HG02610 (cell line): ENCODE results near the gene RABGGTA.
A peak's percentile ranks its signal among the peaks of the same experiment; 100 is the strongest.
"Not testable (repeated sequence)": the region's sequence is repeated elsewhere in the genome, so short reads cannot be mapped to it uniquely, and the experiment has no call there.

Source experiments
- ATAC-seq: cut with Tn5 transposase; IDR thresholded peaks from one replicate; pipeline ENCODE4 v1.9.1; 2021; ENCODE audit warnings: mild to moderate bottlenecking, moderate library complexity; ENCODE audit not compliant: unreplicated experiment

Gene RABGGTA

DNA sequence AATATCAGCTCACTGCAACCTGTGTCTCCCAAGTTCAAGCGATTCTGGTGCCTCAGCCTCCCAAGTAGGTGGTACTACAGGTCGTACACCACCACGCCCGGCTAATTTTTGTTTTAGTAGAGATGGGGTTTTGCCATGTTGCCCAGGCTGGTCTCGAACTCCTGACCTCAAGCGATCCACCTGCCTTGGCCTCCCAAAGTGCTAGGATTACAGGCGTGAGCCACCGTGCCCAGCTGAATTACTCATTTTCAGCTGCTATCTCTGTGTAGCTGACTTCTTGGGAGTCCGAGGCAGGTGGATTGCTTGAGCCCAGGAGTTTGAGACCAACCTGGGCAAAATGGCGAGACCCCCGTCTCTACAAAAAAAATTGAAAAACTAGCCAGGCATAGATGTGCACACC, 26.0 kb downstream of the RABGGTA start:
- ATAC-seq, result not testable (repeated sequence)

GRCh38 chr14:24243336-24243836, 28.0 kb downstream of the RABGGTA start:
- no peak for ATAC-seq

DNA sequence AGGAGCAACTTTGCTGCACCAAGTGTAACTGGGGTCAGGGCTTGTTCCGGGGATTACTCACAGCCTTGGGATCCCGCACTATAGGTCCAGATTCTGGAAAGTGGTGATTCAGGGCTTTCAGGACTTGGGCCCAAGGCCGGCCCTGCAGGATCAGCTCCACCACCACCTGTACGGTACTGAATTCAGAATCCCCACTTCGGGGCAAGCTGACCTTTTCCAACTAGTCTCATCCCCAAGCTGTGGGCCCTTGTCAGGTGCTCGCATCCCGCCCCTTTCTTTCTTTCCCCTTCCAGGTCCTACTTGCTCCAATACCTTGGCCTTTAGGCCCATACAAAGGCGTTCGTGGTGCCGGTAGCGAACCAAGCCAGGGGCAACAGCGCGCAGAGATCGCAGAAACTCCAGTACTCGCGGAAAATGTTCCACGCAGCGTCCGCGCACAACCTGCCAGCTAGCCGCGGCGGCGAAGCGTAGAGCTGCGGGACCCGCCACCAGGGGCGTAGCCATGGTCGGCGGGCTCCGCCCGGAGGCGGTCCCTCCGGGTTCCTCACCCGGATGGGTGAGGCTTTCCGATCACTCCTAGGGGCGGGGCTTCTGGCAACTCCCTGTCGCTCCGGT, 29.5 kb downstream of the RABGGTA start:
- ATAC-seq, result peak; percentile 85

- no peak for ATAC-seq
These were observed 31.1 kb downstream of the RABGGTA start for GRCh38 chr14:24240110-24240918.

DNA sequence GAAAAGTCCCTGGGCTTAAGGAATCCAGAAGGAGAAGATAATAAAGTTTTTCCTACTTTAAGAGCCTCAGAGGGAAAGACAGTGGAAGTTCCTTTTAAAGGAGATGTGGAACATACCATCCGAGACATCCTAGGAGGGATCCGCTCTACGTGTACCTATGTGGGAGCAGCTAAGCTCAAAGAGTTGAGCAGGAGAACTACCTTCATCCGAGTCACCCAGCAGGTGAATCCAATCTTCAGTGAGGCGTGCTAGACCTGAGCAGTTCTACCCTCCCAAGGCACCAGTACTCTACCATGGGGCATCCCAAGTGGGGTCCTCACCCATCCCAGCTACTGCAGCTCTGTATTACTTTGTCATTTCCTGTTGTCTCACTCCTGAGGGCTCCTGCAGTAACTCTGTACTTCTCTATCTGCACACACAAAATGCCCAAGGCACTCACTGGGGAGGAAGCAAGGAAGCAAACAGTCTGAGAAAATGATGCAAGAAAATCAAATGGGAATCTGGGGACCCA, 32.8 kb downstream of the RABGGTA start:
- no peak for ATAC-seq

DNA sequence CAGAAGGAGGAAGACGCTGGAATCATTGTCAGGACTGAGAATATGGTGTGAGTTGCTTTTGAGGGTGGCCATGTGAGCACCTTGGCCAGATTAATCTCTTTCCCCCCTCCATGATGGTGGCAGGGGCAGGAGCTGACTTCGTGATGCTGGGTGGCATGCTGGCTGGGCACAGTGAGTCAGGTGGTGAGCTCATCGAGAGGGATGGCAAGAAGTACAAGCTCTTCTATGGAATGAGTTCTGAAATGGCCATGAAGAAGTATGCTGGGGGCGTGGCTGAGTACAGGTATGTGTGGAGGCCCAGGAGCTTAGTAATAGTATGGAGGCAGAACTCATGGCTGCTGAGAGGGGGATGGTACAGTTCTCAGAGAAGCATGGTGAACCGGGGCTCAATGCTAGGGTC, 33.3 kb downstream of the RABGGTA start:
- no peak for ATAC-seq

DNA sequence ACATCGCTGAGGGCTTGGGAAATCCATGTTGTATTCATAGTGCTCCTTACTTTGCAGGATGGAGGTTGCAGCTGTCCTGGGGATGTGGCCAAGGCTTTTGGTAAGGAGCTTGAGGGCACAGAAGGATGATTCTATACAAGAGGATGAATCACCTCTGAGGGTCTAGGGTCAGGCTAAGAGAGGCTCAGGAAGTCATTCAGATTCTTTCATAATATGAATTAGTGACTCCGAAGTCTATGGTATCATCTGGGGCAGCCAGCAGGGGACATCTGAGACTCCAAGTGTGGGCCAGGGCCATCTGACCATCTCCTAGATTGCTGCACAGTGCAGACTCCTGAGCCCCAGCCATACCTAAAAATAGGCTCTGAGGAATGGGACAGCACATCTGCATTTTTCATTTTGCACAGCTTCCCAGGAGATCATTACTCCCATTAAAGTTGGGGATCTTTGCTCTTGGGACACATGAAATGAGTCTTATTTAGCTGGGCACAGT, 33.9 kb downstream of the RABGGTA start:
- no peak for ATAC-seq

DNA sequence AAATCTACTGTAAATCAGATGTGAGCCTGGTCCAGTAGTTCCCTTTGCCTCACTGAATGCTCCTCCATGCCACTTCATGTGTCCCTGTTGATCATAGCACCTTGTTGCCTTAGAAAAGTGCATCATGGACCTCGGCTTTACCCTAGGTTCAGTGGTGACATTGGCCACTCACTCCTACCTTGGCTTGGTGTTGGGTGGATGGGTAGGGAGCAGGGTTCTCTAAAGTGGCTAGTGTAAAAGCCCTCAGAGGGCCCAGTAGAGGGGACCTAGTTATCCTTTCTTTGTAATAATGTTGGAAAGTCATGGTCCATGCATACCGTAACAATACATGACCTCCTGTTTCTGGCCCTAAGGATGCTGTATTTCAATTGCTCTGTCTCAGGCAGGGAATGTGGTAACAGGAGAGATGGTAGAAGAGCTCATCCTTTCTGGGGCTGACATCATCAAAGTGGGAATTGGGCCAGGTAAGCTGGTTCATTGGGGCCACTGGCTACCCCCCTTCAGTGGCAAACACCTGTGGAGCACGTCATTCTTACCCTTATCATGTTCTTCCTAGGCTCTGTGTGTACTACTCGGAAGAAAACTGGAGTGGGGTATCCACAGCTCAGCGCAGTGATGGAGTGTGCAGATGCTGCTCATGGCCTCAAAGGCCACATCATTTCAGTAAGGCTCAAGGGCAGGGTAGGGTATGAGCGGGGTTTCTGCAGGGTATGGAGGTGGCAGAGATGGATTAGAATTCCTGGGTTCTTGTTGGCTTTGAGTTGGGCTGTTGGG, 34.5 kb downstream of the RABGGTA start:
- ATAC-seq, result no peak

DNA sequence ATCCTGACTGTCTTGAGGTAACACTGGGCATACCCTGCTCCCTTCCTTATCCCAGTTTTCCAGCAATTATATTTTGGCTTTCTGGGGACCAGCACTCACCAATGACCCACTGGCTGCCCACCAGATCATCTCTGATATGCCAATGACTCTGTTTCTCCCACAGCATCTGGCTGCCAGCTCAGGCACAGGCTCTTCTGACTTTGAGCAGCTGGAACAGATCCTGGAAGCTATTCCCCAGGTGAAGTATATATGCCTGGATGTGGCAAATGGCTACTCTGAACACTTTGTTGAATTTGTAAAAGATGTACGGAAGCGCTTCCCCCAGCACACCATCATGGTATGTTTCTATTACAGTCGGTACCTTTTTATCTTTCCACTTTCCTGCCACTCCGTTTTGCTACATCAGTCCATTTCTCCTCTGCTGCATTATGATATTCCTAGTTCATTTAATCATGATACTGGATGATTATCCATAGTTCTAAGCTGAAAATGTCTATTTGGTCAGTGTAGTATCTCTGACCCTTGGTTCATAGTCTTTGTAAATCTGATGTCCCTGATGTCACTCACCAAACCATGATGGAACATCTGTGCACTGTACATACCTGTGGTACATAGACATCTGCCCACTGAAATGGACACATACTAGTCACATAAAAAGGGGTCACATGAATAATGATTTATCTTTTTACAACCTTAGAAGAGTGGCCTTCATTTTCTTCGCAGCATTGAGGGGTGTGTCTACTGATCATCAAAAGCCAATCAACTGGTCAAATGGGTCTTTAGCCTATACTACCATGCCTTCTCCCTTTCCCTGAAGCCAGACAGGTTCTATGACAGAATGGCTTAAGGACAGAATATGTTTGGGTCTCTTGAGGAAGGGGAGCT, 35.4 kb downstream of the RABGGTA start:
- ATAC-seq, result no peak

- no peak for ATAC-seq
These were observed 37.0 kb downstream of the RABGGTA start for GRCh38 chr14:24234095-24235005.

GRCh38 chr14:24233538-24233866, 37.9 kb downstream of the RABGGTA start:
- ATAC-seq, result no peak

DNA sequence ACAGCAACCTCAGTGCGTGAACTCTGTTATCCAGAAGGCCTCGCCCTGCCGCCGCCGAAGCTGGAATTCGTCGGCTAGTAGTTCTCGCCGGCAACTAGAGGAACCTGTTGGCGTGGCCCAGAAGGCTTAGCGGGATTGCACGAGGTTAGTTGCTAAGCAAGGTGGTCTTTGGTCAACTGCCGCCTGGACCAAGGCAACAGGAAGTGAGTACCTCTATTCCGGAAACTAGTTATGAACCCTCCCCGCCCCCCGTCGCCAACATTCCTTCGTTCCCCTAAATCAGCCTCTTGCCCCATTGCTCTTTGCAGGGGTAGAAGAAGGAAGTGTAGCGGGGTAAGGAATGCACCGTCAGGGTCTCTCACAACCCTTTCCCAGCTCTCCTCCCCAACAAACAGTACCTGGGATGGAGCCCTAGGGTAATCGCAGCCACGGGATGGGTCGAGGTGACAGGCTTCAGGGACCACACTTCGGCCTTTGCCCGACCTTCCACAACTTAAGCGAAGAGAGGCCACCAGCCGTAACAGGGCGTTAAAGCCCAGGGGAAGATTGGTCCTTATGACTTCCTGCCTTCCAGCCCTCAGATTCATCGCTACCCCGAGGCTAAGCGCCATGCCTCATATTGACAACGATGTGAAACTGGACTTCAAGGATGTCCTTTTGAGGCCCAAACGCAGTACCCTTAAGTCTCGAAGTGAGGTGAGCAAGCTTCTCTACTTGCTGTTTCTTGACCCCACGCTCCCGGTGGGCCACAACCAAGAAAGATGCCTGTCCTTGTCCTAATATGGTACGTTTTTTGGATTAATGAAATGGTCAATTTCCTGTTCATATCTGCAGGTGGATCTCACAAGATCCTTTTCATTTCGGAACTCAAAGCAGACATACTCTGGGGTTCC, 38.5 kb downstream of the RABGGTA start, which contains the start of gene GMPR2:
TSS of gene GMPR2 (plus strand) at position 285 of the 893 bp plus-strand sequence. CDS start at position 610, 325 bp downstream.
- peak; percentile 46 for ATAC-seq

GRCh38 chr14:24232121-24232644, 39.2 kb downstream of the RABGGTA start, which contains the start of gene NEDD8:
Gene NEDD8 (minus strand): TSS chr14:24232367. CDS start chr14:24232267, 100 bp downstream.
- ATAC-seq, result peak; percentile 65

DNA sequence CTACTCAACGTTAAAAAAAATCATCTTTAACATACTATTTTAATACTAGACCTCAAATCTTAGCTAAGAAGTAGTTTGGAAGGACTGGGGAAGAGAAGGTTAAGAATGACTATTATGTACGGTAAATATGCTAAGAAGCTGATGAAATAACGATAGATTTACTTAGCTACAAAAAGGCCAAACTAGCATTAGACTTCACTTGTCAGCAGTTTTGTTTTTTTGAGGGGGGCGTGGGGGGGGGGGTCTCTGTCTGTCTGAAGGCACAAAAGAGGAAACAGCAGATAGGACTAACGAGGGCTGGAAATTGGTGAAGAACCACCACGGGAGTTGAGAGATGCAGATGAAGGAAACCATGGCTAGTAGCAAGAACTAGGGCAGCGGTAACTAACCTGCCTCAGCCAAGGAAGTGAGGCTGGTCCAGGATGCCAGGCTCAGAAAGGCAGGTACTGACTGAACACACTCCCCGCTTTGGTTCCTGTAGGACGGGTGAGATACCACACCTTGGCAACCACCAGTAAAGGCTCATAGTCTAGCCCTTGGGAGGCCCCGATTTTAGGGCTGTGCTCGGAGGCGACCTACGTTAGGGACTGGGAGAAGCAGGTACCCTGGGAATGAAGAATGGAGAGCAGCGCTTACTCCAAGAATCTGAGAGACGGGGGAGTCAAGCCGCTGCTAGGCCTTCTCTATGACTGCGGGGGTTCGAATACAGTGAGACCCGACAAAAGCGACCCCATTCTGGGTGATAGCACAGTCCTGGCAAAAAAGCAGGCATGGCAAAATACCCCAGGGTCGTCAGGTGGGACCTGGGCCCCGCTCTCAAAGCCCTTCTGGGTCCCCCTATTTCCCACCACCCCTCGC, 39.9 kb downstream of the RABGGTA start:
- ATAC-seq, result no peak

GRCh38 chr14:24228902-24229301, 42.5 kb downstream of the RABGGTA start:
- no peak for ATAC-seq

- ATAC-seq, result no peak
These were observed 44.9 kb downstream of the RABGGTA start for GRCh38 chr14:24226473-24226872.

DNA sequence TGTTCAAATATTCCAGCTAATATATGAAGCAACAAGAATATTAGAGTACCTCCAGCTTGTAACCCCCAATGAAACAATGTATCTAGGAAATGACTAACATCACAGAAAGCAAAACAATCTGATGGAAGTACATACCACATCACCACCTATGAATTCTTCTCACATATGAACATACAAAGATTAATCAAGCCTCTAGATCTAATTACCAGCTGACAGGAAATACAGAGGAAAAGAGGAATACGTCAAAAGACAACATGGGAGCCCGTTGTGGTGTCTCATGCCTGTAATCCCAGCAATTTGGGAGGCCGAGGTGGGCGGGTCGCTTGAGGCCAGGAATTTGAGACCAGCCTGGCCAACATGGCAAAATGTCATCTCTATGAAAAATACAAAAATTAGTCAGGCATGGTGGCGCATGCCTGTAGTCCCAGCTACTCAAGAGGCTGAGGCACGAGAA, 46.8 kb downstream of the RABGGTA start:
- ATAC-seq, result no peak
